GM18511 (cell line): ENCODE measurements around the gene ATXN7.

Experiments
- ATAC-seq: cut with Tn5 transposase; IDR thresholded peaks from one replicate; pipeline ENCODE4 v1.9.1; 2021; ENCODE audit warnings: mild to moderate bottlenecking, moderate library complexity; ENCODE audit not compliant: unreplicated experiment

The ATXN7 gene

DNA sequence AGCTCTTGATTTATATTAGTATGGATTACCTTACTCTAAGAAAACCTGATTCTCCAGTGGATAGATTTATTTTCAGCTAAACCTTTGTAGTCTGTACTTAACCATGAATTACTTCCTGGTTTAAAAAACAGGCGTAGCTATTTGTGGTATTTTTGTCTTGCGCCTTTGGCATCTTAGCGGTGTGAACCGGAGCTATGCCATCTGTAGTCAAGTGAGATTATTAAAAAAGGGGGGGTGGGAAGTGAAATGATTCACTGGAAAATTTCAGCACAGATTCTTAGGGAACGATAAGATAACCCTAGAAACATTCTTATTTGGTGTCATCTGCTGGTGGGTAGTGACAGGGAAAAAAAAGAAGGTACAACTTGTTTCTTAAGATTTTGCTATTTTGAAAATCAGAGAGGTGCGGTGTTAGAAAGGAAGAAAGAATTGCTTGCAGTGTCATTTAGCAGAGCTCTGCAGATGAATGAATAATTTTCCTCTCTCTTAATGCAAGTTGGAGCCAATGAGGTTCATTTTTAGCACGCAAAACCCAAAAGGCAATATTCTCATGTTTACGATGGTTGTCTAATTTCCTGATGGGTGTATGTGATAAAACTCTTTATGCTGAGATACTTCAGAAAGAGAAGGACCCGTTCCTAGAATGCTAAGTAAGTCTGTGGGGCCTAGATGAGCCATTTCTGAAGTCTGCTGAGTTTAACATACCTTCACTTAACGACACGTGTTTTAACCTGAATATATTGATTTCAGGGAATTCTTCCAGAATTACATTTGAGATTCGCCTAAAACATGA is 115.6 kb downstream of the ATXN7 start:
- no peak for ATAC-seq

GRCh38 chr3:63980019-63980418 is 116.4 kb downstream of the ATXN7 start:
- ATAC-seq, result no peak

- ATAC-seq, result no peak
These were observed 117.3 kb downstream of the ATXN7 start for GRCh38 chr3:63980830-63981498.

- no peak for ATAC-seq
These were observed 118.3 kb downstream of the ATXN7 start for GRCh38 chr3:63981980-63982379.

DNA sequence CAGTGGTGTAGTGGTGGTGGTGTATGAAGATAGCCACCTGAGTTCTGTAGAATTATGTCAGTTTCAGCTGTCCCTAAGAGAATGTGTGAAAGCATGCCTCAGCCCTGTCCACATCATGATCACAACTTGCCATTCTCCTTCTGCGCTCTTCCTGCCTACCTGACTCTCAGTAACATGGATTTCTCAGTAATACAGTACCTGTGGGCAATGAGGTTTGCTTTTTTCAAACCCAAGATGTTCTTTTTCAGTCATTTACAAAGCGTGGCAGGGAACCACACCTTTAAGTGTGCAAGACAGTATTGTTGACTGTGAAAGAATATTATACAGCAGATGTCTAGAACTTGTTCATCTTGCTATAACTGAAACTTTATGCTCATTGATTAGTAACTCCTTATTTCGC is 120.7 kb downstream of the ATXN7 start:
- ATAC-seq, result no peak

GRCh38 chr3:63986146-63986545 is 122.5 kb downstream of the ATXN7 start:
- no peak for ATAC-seq

DNA sequence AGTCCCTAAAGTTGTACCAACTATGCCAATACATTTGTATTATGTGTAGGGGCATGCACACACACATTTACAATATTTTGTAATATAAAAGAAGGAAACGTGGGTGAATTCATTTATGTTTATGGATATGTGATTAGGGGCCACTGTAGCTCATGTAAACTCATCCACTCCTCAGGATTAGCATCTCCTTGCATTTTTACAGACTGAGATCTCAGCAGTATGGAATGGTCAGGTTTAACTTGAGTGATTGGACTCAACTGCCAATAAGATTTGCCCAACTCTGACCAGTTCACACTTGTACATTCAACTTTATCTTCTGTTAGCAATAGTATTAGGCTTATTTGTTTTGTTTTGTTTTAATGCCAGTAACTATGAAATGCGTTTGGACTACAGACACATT is 123.2 kb downstream of the ATXN7 start:
- ATAC-seq, result no peak

DNA sequence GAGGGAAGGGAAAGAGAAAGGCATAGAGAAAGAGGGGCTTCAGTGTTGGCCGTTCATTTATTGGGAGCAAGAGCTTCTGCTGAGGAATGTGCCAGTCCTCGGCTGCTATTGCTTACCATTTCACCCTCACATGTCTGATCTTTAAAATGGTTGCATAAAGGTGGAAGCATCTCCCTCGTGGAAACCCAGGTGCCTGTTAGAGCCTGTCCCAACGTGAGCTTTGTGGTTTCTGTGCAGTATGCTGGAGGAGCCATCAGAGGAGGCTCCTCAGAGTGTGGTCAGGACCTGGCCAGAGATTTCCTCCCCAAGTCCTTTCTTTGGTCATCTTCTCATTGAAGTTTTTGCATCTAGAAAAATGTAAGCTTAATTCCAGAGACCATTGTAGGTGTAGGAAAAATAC is 125.3 kb downstream of the ATXN7 start:
- ATAC-seq, result no peak

GRCh38 chr3:63990204-63990603 is 126.5 kb downstream of the ATXN7 start:
- ATAC-seq, result no peak

GRCh38 chr3:63990733-63991132 is 127.1 kb downstream of the ATXN7 start:
- no peak for ATAC-seq

- no peak for ATAC-seq
These were observed 128.0 kb downstream of the ATXN7 start for GRCh38 chr3:63991666-63992065.

DNA sequence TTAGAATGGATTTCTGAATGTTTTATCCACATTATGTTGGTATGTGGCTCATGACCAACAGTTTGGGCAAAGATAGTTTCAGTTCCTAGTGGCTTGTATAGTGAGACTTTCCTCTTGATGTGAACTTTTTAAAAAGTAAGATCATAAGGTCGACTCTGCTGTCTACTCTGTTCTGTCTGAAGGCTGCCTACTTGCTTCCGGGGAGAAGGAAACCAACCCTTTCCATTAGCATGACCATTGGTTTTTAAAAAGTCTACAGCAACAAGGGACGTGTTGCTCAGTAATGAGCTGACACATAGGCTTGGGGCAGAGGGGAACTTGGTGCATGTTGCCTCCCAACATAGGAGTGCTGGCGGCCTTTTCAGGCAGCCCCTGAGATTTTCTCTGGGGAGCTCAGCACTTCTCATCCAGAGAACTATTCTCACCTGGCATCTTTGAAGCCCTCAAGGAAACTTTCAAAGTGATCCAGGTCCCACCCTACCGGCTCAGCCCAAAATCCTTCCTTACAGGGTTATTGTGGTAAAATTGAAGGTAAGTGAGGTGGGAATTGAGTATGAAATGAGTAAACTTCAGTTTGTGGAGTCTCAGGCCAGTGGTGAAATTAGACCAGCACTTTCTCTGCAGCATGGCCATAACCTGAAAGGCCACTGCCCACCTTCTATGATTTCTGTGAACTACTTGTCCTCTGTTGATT is 129.0 kb downstream of the ATXN7 start:
- no peak for ATAC-seq

- ATAC-seq, result peak; percentile 93
These were observed 130.0 kb downstream of the ATXN7 start for GRCh38 chr3:63993653-63994079.

DNA sequence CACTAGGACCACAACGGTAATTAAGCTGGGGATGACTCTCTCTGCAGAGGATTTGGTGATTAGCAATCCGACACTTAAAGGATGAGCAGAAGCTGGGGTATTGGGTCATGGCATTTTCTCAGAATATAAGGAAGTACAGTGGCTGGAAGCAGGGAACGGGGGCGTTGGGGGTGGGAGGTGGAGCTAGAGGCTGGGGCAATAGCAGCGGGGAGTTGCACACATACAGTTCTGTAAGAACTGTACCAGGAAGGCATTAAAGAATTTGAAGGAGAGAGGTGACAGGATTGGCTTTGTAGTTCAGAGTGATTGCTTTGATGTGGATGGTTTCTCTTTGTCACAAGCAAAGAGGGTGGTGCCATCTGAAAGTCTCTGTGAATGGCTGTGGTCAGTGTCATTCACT is 131.4 kb downstream of the ATXN7 start:
- no peak for ATAC-seq

DNA sequence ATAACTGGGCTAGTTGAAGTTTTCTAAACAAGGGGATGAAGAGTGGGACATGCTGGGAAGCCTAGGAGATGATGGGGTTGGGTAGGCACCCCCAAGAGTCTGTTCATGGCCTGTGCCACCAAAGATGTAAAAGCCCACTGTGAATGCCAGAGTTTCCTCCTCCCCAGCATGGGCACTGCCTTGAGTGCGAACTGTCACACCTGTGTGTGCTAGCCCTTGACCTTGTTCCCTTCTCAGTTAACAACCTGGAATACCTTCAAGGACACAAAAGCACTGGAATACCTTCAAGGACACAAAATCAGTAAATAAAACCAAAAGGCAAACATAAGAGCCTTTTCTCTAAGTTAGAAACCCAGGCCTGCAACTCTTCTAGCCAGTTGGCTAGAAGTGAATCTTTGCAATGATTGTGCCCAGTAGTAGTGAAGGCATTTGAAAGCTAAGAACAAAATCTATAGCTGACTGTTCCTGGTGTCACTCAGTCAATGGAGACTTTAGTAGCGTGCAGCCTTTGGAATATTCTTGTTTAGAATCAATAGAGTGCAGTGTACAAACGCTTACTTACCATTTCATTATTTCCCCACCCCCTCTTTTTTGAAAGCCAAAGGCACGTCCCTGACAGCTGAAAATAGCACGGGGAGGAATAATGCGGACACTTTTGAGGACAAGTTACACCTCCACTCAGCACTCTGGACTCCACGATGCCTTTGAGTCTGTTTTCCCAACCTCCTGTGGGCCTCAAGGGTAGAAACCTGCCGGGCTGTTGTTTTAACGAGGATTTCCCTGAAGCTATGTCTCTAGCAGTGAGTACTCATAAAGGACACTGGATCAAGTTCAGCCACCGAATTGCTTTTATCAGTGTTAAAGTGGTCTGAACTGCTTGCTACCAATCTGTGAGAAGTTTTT is 135.4 kb downstream of the ATXN7 start:
- ATAC-seq, result no peak

DNA sequence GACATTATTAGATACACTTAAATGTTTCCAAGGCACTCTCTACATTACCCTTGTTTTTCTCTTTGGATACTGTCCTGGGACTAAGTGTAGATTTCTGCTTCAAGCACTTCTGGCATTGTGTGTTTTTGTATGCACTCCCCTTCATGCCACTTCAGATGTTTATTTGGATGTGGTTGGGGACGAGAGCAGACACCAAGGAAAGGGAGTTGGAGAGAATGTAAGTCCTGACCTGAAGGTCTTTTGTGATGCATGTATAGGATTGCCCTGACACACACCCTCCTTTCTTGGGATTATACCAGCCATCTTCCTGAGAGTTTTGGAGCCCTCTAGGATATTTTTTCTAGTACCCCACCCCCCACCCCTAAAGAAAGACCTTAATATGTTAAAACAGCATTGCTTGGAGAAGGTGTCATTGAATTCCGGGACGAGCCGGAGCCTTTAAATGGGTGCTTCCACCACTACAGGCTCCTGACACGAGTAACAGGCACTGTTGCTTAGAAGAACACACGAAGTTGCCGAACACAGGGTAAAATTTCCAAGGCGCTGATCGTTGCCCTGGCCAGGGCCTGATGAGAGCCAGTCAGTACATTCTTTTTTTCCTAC is 136.9 kb downstream of the ATXN7 start:
- ATAC-seq, result no peak

GRCh38 chr3:64002233-64002632 is 138.6 kb downstream of the ATXN7 start:
- no peak for ATAC-seq

DNA sequence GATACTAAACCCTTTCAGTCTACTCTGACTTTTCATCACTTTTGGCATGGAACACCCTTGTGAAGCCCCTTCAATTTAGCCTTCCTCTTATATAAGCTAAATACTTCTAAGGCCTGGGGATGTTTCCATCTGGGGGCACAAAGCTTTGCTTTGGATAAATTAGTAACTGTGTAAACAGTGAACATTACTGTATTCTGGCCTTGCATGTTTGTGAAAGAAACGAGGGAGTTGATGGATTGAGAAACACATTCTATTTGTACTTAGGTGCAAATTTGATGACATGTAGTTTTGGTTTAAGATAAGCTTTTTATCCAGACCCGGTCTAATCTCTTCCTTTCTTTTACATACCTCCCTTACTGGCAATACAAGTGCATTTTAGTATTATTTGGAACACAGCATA is 139.9 kb downstream of the ATXN7 start:
- ATAC-seq, result no peak

DNA sequence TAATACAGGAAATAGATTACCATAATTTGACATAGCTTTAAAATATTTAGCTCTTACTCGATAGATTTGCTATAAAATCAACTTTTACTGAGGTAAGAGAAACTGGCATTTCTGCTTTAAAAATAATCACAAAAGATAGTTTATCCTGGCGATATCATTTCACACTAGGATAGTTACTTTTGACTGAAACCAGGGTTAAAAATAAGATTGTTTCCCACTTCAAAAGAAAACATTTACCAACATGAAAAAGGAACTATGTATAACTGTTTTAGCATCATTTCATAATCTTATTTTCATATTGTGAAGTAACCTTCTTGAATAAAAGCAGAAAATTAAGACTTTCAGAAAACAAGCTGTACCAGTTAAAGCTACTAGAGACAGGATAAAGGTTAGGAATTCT is 144.3 kb downstream of the ATXN7 start:
- ATAC-seq, result no peak
